Memory B cell (primary cell): Measurements from ENCODE around the gene CAB39.

Experiments used
- ATAC-seq: fragments of 150-1000 bp; cut with Tn5 transposase; 2 replicates; pipeline ENCODE4 v1.10.0; 2021; ENCODE audit warnings: low read depth, mild to moderate bottlenecking, moderate library complexity
- DNase-seq, 2 donors: peaks; one replicate each; pipeline ENCODE4 v3.0.0; 2022; ENCODE audit warnings: low spot score in 2 of 2
- H3K27ac Mint-ChIP-seq: one replicate; pipeline ENCODE4 v1.8.0; 2022; ENCODE audit warnings: mild to moderate bottlenecking, moderate library complexity, mixed read lengths
- H3K27me3 Mint-ChIP-seq: one replicate; pipeline ENCODE4 v1.8.0; 2022; ENCODE audit warnings: mixed read lengths
- H3K36me3 Mint-ChIP-seq: one replicate; pipeline ENCODE4 v1.8.0; 2022; ENCODE audit warnings: mild to moderate bottlenecking, mixed read lengths
- H3K4me1 Mint-ChIP-seq: one replicate; pipeline ENCODE4 v1.8.0; 2022; ENCODE audit warnings: mixed read lengths
- H3K4me3 Mint-ChIP-seq: one replicate; pipeline ENCODE4 v1.8.0; 2022; ENCODE audit warnings: mild to moderate bottlenecking, moderate library complexity, mixed read lengths
- H3K9me3 Mint-ChIP-seq: one replicate; pipeline ENCODE4 v1.8.0; 2022; ENCODE audit warnings: mixed read lengths

Gene CAB39

GRCh38 chr2:230712443-230713330, at the start of gene CAB39:
CAB39 (plus strand) TSS chr2:230712842; CDS start chr2:230760002, 47,160 bp downstream.
- Mint-ChIP-seq H3K4me1 (peaks cover 33% of the 10 kb centered on the region), H3K36me3 (peaks cover 5% of the 10 kb centered on the region), H3K4me3 (peak within 1 kb of the TSS; percentile 93), H3K9me3 (no peaks in the 10 kb centered on the region), H3K27me3 (no peaks in the 10 kb centered on the region), H3K27ac (peak within 1 kb of the TSS; percentile 88)
- DNase-seq (peak; percentile 90), ATAC-seq (peak; percentile 89)

GRCh38 chr2:230664128-230664527, 48.5 kb upstream of the CAB39 start:
- Mint-ChIP-seq H3K4me3 (no peak overlapping the region), H3K36me3 (no peaks in the 10 kb centered on the region), H3K4me1 (peaks cover 66% of the 10 kb centered on the region), H3K9me3 (no peaks in the 10 kb centered on the region), H3K27me3 (no peaks in the 10 kb centered on the region), H3K27ac (no peak overlapping the region)
- ATAC-seq: no peak
- DNase-seq: no peak

- no peaks in the 10 kb centered on the region for H3K9me3 Mint-ChIP-seq
- no peaks in the 10 kb centered on the region for H3K27me3 Mint-ChIP-seq
- DNase-seq (no peak), ATAC-seq (no peak)
- no peak overlapping the region for H3K4me3 Mint-ChIP-seq
- H3K27ac Mint-ChIP-seq: no peak overlapping the region
- H3K4me1 Mint-ChIP-seq: peaks cover 67% of the 10 kb centered on the region
- no peaks in the 10 kb centered on the region for H3K36me3 Mint-ChIP-seq
These were observed 47.8 kb upstream of the CAB39 start for GRCh38 chr2:230664844-230665243.

- ATAC-seq (no peak), DNase-seq (no peak)
- Mint-ChIP-seq H3K4me3 (no peak overlapping the region), H3K4me1 (peaks cover 67% of the 10 kb centered on the region), H3K36me3 (no peaks in the 10 kb centered on the region), H3K9me3 (no peaks in the 10 kb centered on the region), H3K27ac (no peak overlapping the region), H3K27me3 (no peaks in the 10 kb centered on the region)
These were observed 47.4 kb upstream of the CAB39 start for GRCh38 chr2:230665263-230665691.

- Mint-ChIP-seq H3K36me3 (no peaks in the 10 kb centered on the region), H3K4me1 (peaks cover 60% of the 10 kb centered on the region), H3K9me3 (no peaks in the 10 kb centered on the region), H3K27ac (peak overlapping the region; percentile 32), H3K27me3 (no peaks in the 10 kb centered on the region), H3K4me3 (no peak overlapping the region)
- no peak for ATAC-seq
- no peak for DNase-seq
These were observed 46.2 kb upstream of the CAB39 start for GRCh38 chr2:230666446-230666845.

GRCh38 chr2:230666885-230667712, 45.5 kb upstream of the CAB39 start:
- no peak overlapping the region for H3K4me3 Mint-ChIP-seq
- H3K4me1 Mint-ChIP-seq: peaks cover 56% of the 10 kb centered on the region
- DNase-seq (no peak), ATAC-seq (peak; percentile 71)
- H3K27me3 Mint-ChIP-seq: no peaks in the 10 kb centered on the region
- H3K36me3 Mint-ChIP-seq: no peaks in the 10 kb centered on the region
- peak overlapping the region; percentile 32 for H3K27ac Mint-ChIP-seq
- H3K9me3 Mint-ChIP-seq: no peaks in the 10 kb centered on the region

- ATAC-seq (peak; percentile 34), DNase-seq (no peak)
- Mint-ChIP-seq H3K4me1 (peaks cover 48% of the 10 kb centered on the region), H3K36me3 (no peaks in the 10 kb centered on the region), H3K27me3 (no peaks in the 10 kb centered on the region), H3K27ac (no peak overlapping the region), H3K4me3 (no peak overlapping the region), H3K9me3 (no peaks in the 10 kb centered on the region)
These were observed 44.3 kb upstream of the CAB39 start for GRCh38 chr2:230668184-230668938.

- DNase-seq (no peak), ATAC-seq (no peak)
- Mint-ChIP-seq H3K9me3 (no peaks in the 10 kb centered on the region), H3K4me3 (no peak overlapping the region), H3K27me3 (no peaks in the 10 kb centered on the region), H3K36me3 (no peaks in the 10 kb centered on the region), H3K4me1 (peaks cover 44% of the 10 kb centered on the region), H3K27ac (no peak overlapping the region)
These were observed 43.7 kb upstream of the CAB39 start for GRCh38 chr2:230668939-230669303.

GRCh38 chr2:230669386-230669950, 43.2 kb upstream of the CAB39 start:
- H3K4me3 Mint-ChIP-seq: no peak overlapping the region
- no peaks in the 10 kb centered on the region for H3K9me3 Mint-ChIP-seq
- no peaks in the 10 kb centered on the region for H3K27me3 Mint-ChIP-seq
- no peak overlapping the region for H3K27ac Mint-ChIP-seq
- H3K36me3 Mint-ChIP-seq: no peaks in the 10 kb centered on the region
- ATAC-seq (no peak), DNase-seq (no peak)
- H3K4me1 Mint-ChIP-seq: peaks cover 39% of the 10 kb centered on the region

- H3K27me3 Mint-ChIP-seq: no peaks in the 10 kb centered on the region
- H3K4me1 Mint-ChIP-seq: peaks cover 31% of the 10 kb centered on the region
- H3K27ac Mint-ChIP-seq: no peak overlapping the region
- no peak overlapping the region for H3K4me3 Mint-ChIP-seq
- ATAC-seq: no peak
- no peak for DNase-seq
- no peaks in the 10 kb centered on the region for H3K36me3 Mint-ChIP-seq
- no peaks in the 10 kb centered on the region for H3K9me3 Mint-ChIP-seq
These were observed 41.5 kb upstream of the CAB39 start for GRCh38 chr2:230671117-230671516.

GRCh38 chr2:230672836-230673235, 39.8 kb upstream of the CAB39 start:
- no peak for ATAC-seq
- H3K4me3 Mint-ChIP-seq: no peak overlapping the region
- no peak overlapping the region for H3K27ac Mint-ChIP-seq
- no peaks in the 10 kb centered on the region for H3K9me3 Mint-ChIP-seq
- peaks cover 21% of the 10 kb centered on the region for H3K4me1 Mint-ChIP-seq
- H3K36me3 Mint-ChIP-seq: peaks cover 3% of the 10 kb centered on the region
- no peaks in the 10 kb centered on the region for H3K27me3 Mint-ChIP-seq
- DNase-seq: no peak

GRCh38 chr2:230674401-230674800, 38.2 kb upstream of the CAB39 start:
- H3K27ac Mint-ChIP-seq: no peak overlapping the region
- peaks cover 5% of the 10 kb centered on the region for H3K4me1 Mint-ChIP-seq
- no peak overlapping the region for H3K4me3 Mint-ChIP-seq
- no peaks in the 10 kb centered on the region for H3K27me3 Mint-ChIP-seq
- ATAC-seq (no peak), DNase-seq (no peak)
- peaks cover 7% of the 10 kb centered on the region for H3K36me3 Mint-ChIP-seq
- H3K9me3 Mint-ChIP-seq: no peaks in the 10 kb centered on the region

- H3K4me3 Mint-ChIP-seq: no peak overlapping the region
- no peak overlapping the region for H3K27ac Mint-ChIP-seq
- peaks cover 5% of the 10 kb centered on the region for H3K4me1 Mint-ChIP-seq
- H3K27me3 Mint-ChIP-seq: no peaks in the 10 kb centered on the region
- no peak for DNase-seq
- ATAC-seq: no peak
- H3K9me3 Mint-ChIP-seq: no peaks in the 10 kb centered on the region
- H3K36me3 Mint-ChIP-seq: peaks cover 7% of the 10 kb centered on the region
These were observed 37.5 kb upstream of the CAB39 start for GRCh38 chr2:230674966-230675672.
